Measurements from ENCODE around the gene NSG1. TPM values are rescaled to one million over a fixed set of nuclear protein-coding genes. Genes with fewer than 3 reads are reported as not detected.

The NSG1 gene
- total and polyA plus RNA-seq, 2 of the 8 experiments (the other 6 are each of a cell fraction or from before 2014, with no cell fraction given): 35.7 to 61.4 TPM

- Histone ChIP-seq H2BK120ac (replicated peaks; ENCODE audit: low read depth, low read length) (peak overlapping the region; percentile 13), H3K56ac (replicated peaks; ENCODE audit: insufficient read length, low read depth, low read length) (no peak overlapping the region), H4K20me1 (replicated peaks in 1 of 2; ENCODE audit: control insufficient read depth in 1 of 2, insufficient read depth in 2 of 2, low read length in 2 of 2) (no peaks in the 10 kb centered on the region), H4K5ac (ENCODE audit: insufficient read length, low read depth, low read length) (no peak overlapping the region), H3K23me2 (ENCODE audit: low read depth, low read length) (no peaks in the 10 kb centered on the region), H2AK5ac (ENCODE audit: low read depth, low read length) (0 out of 2 replicates have a peak overlapping the region, but pooled peaks have one; percentile 28), H3K23ac (ENCODE audit: insufficient read length) (no peak overlapping the region), H3K14ac (ENCODE audit: insufficient read length) (no peak overlapping the region), H3K9me3 (ENCODE audit: insufficient read depth in 2 of 2, low read depth in 1 of 2, low read length in 1 of 2) (no peaks in the 10 kb centered on the region), H3K4me2 (ENCODE audit: insufficient read depth in 1 of 2, low read depth in 2 of 2, low read length in 2 of 2) (no peak overlapping the region), H2BK5ac (ENCODE audit: low read depth, low read length) (peak overlapping the region; percentile 71; the same call in 1 of the 2 replicates), H2AFZ (ENCODE audit: low read length) (no peak overlapping the region), H2BK15ac (ENCODE audit: low read length) (0 out of 2 replicates have a peak overlapping the region, but pooled peaks have one; percentile 54), H3K36me3 (ENCODE audit: control insufficient read depth in 2 of 4, insufficient read depth in 4 of 4, low read length in 3 of 4) (peaks cover 0 to 6% (median 2%) of the 10 kb centered on the region in 4 experiments; a peak in 4 of 8 replicates), H4K91ac (replicated peaks; ENCODE audit: insufficient read length, low read length) (no peak overlapping the region), H3K4ac (replicated peaks; ENCODE audit: insufficient read length, low read depth, low read length) (peak overlapping the region; percentile 8), H3K4me3 (ENCODE audit: extremely low read depth in 1 of 4, insufficient read depth in 2 of 4, low read depth in 3 of 4, low read length in 4 of 4) (no peak overlapping the region), H3K9ac (replicated peaks in 1 of 4; ENCODE audit: extremely low read depth in 1 of 4, low read depth in 3 of 4, low read length in 3 of 4) (0 out of 7 replicates have a peak overlapping the region, but pooled peaks of 1 of the 4 experiments have one; percentile 11), H4K8ac (ENCODE audit: extremely low read depth, insufficient read depth, low read length) (no peak overlapping the region), H3K27ac (ENCODE audit: low read depth, low read length) (no peak overlapping the region), H3K79me1 (ENCODE audit: low read depth, low read length) (no peaks in the 10 kb centered on the region), H3K18ac (ENCODE audit: extremely low read depth, low read length) (no peak overlapping the region; the same call in 1 of the 2 replicates), H3K4me1 (replicated peaks in 1 of 4; ENCODE audit: control insufficient read depth in 3 of 4, insufficient read depth in 4 of 4, low read length in 3 of 4) (peaks cover 7 to 18% (median 12%) of the 10 kb centered on the region in 4 experiments; a peak in 6 of 7 replicates), H3K27me3 (replicated peaks in 1 of 4; ENCODE audit: control insufficient read depth in 3 of 4, extremely low read depth in 1 of 4, insufficient read depth in 3 of 4, low read length in 3 of 4) (no peaks in the 10 kb centered on the region), H2BK20ac (ENCODE audit: low read length) (peak overlapping the region; percentile 57; the same call in 1 of the 2 replicates), H3K79me2 (ENCODE audit: control insufficient read depth in 1 of 2, insufficient read depth in 2 of 2, low read length in 2 of 2) (no peaks in the 10 kb centered on the region), H2BK12ac (ENCODE audit: low read depth, low read length) (peak overlapping the region; percentile 90; the same call in 1 of the 2 replicates)
- no peak for DNase-seq (ENCODE audit: low read depth in 1 of 2, low spot score in 2 of 2)
- WGBS, 2 experiments (ENCODE audit: extremely low coverage in 1 of 2, insufficient coverage in 1 of 2, insufficient read length in 1 of 2, insufficient replicate concordance in 2 of 2, low coverage in 1 of 2, low lambda C conversion rate in 2 of 2, missing lambda C conversion rate in 1 of 2): 89% methylated on average over 7 of the region's 7 CpGs; no CpG with 5 or more reads in 1 of the 2 experiments
- TF ChIP-seq KDM4A (IDR thresholded peaks at IDR 0.05; ENCODE audit: low read depth, low read length, severe bottlenecking): no peak
- no peak for TF ChIP-seq MAFK (IDR thresholded peaks at IDR 0.05; ENCODE audit: low read depth, low read length)
- no peak for TF ChIP-seq BRCA1 (IDR thresholded peaks at IDR 0.05; ENCODE audit: low read depth, low read length)
- TF ChIP-seq POLR2A (IDR thresholded peaks at IDR 0.05; ENCODE audit: control extremely low read depth in 1 of 2, low read depth in 2 of 2, low read length in 2 of 2): no peak
- no peak for TF ChIP-seq NRF1 (IDR thresholded peaks at IDR 0.05; ENCODE audit: low read depth, low read length)
- no peak for FAIRE-seq
- CTCF ChIA-PET (ENCODE audit: partially characterized antibody): interaction anchor here (1.2 to 1.3 kb wide), 3 partner anchors 24 to 68 kb away, joined by 3 to 5 read pairs (median 4); no protein-coding TSS in a partner anchor
- POLR2A ChIA-PET (ENCODE audit: partially characterized antibody): no interaction called here
Observed at GRCh38 chr4:4456351-4456750, 69.4 kb downstream of the NSG1 start.

Measured in H1 (cell line).